NCI-H2029 treated with DMSO at 0.1 percent for 48 hours (cell line): Measurements from ENCODE around the gene AOAH.
A peak's percentile ranks its signal among the peaks of the same experiment; 100 is the strongest.

Experiments used
- DNase-seq: peaks from one replicate; lab custom pipeline; 2025; lab: John Stamatoyannopoulos, UW

Gene AOAH

DNA sequence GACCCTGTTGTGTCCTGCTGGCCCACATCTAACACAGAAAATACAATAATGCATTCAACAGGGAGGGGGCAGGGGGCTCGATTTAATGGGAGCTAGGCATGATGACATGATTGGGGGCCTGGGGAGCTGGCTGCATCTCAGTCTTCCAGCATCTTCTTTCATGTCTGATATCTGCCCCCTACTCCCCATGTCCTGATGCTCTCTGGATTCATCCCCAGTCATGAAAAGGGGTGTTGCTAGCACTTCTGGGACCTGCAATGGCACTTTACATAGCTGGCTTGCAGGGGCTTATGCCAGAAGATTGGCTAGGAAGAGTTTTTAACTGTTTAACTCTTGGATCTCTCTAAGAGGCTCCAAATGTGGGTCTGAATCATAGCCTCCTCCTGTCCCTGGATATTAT, 94.9 kb downstream of the AOAH start:
- no peak for DNase-seq

DNA sequence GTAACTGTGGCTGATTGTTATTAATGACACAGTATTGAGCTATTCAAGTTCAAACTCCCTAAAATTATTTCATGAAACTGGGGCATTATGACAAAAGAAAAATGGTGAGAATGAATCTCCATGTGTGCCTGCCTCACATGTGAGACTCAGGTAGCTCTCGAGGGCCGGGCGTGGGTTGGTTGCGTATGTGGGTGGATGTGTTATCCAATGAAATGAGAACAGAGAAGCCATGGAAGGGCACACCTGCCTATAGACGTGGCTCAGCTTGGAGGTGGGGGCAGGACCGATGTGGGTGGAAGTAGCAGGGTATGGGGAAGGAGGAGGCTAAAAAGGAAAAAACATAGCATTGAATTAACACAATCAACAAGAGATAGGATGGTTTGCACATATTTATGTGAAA, 96.5 kb downstream of the AOAH start:
- DNase-seq, result no peak

DNA sequence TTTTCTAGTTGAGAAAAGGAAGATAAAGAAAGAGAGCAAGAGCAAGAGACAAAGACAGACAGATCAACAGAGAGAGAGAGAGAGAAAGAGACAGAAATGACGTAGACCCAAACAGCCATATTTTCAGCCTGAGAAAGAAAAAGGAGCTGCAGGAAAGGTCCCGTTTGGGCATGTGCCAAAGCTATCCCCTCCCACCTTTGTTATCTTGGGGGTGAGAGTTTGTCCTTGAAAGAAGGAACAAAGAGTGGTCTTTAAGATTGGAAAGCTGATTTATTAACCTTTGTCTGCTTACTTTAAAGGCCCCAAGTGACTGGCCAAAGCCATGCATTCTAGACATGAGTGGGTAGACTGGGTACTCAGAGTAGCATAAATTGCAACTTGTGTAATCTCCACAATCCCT, 98.2 kb downstream of the AOAH start:
- DNase-seq, result no peak

DNA sequence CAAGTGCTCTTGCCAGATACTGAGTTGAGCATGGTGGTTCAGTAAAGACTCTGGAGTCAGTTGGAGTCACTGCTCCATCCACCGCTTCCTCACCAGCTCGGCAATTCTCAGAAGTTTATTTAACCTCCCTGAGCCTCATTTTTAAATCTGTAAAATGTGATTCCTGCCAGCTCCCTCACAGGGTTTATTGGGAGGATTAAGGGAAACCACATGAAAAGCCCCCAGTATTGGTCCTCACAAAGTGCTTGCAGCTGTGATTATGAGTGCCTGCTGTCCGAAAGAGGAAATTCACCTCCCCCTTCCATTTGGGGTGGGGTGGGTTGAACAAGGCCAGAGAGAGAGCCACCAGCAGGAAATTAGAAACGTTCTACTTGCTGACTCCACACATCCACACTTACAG, 99.0 kb downstream of the AOAH start:
- no peak for DNase-seq

DNA sequence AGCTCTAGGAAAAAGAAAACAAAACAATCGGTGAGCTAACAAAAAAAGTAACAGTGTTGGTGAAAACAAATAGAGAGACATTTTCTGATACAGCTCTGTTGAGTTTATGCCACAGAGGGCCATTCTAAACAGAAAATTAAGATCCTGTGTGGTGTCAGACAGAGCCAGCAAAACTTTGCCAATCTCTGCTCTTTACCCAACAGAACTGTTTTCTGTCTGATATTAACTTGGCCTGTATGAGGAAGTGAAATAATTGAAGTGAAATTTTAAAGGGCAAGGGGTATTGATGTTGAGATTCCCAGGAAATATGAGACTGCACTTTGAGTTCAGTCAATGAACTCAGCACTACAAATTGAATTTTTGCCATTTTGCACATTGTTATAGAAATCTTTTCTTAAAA, 101.0 kb downstream of the AOAH start:
- DNase-seq, result no peak

DNA sequence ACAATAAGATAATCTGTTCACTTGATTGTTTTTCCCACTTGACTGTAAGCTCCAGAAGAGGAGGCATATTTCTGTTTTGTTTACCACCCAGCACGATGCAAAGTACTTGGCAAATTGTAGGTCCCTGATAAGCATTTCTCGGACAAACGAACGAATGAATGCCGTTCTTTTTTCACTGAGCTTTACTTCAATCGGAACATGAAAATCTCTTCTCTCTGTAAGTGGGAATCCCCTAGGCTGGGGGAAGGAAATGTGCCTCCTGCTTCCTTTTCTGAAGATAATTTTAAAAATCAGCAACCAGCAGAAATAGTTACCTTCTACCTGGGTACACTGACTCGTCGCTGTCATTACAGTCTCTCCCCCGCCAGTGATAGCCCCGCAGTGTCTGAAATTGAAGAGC, 102.9 kb downstream of the AOAH start:
- no peak for DNase-seq

DNA sequence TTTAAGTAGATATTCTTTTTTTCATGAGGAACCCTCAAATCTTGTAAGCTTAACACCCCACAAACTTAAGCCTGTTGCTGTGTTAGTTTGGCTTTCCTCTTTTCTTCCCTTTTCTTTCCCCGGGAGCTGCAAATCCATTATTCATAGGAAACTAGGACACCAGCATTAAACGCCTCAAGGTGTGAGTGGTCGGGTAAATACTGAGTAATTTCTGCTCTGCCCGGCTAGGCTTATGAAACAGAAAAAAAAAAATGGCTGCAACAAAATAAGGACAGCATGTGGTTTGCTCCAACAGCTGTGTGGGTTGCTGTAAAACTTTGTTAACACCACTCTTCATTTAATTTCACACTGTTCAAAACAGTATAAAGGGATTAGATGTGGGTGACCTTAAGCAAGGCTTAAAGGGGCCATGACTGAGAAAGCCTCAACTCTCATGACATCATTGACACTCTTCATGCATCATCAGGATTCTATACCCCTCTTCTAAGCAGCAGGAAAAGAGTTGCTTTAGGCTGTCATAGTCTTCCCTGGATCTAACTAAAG, 104.1 kb downstream of the AOAH start:
- no peak for DNase-seq

DNA sequence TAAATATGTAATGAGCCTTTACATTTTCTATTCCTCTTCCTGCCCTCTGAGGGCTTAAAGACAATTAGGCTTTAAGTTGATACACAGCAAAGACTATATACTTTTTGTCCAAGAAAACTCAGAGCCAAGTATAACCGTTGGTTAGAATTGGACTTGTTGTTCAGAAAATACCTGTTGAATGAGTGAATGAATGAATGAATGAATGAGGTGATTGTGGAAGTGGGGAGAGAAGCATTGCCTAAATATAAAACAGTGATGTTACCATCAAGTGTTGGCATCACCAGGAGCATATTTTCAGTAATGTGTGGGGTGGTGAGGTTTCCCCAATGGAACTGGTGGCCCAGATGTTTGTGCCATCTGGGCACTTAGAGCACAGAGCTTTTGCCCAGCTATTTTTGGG, 106.9 kb downstream of the AOAH start:
- DNase-seq, result no peak

DNA sequence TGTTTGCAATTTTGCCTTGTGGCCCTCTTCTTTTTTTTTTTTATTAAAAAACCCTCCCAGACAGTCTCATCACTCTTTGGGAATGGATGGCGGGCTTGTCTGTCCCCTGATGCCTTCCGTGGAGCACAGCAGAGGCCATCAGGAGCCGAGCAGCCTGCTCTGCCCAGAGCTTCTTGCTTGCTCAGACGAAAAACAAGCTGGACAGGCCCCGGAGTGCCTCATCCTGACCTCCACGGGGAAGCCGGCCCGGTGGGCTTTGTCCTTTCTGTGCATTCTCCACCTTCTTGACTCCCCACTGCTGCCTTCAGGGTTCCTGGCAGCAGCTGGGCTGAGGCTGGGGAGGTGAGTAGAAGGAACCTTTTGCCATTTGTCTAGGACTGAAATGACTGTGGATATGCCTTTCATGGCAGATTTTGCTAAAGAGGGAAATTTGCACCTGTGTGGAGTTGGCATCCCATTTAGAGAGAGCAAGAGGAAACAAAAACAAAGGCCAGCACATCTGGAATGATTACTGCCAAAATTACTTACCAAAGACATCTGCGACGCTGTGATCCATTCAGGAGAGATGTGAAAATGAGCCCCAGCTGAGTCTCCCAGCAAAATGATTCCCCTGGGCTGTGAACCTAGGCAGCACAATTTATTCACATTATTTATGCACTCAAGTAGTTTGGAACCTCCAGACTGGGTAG, 108.3 kb downstream of the AOAH start:
- DNase-seq, result no peak

DNA sequence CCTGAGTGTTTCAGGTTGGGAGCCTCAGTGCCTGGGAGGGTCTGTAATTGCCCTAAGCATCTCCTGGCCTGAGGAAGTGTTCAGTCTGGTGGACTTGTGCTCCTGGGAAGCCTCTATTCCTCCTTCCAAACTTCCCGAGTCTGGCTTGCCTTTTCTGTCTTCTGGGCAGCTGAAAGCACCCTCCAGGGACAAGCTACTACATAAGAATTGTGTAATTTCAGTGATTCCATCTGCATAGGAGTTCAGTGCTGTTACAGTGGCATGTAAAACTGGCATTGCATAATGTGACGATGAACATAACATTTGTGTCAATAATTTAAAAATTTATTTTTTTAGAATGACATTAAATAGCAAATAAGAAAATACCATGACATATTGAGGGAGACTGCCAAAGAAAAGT, 109.3 kb downstream of the AOAH start:
- no peak for DNase-seq

DNA sequence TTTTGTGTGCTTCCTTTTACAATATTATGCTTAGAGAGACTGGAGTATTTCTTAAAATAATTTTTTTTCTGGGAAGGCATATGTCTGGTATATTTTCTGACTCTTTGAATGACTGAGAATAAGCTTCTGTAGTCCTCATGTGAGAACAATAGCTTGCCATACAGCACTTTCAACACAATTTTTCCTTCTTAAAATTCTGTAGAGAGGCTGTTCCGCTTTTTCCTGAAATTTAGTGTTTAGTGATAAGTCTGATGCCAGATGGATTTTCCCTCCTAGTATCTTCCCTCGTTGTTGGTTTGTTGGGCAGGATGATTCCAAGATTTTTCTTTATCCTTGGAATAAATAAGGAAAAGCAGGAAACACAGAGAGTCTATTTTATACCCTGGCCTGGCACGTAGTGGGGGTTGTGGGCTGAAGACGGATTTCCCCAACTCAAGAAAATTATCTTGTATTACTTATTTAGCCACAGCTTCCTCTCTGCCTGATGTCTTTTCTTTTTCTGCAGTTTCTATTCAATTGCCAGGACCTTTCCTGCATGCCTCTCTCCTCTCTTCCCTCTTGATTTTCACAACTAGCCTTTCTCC, 111.2 kb downstream of the AOAH start:
- no peak for DNase-seq

DNA sequence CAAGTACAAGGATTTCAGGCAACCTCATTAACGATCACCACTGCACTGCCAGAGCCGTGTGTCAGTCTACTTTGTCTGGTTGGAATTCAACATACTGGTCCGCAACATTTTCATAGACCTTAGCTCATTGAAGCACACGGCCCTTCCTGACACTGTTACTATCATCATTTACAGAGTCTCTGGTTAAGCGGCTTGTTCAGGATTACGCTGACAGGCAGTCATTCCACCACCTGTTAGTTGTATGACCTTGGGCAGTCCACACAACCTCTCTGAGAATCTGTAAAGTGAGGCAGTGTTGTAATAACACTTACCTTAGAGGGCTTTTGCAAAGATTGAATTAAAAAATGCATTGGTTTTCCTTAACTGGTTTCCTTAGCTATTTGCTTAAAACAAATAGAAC, 112.6 kb downstream of the AOAH start:
- DNase-seq, result no peak

DNA sequence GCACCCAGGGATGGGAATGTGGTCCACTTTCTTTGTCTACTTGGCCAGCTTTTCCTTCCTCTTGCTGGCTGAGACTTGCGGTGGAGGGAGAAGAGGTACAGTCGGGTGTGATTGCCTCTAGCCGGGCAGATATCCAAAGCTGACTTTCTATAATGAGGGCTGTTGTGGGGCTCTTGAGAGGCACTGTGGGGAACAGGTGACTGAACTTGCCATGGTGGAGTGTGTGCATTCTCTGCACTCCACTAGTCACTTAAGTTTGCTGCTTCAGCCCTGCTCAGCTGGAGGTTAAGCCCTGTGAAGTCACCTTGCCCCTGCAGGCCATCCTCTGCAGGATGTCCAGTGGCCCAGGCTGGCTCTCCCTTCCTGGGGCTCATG, 116.6 kb downstream of the AOAH start:
- peak; percentile 95 for DNase-seq

DNA sequence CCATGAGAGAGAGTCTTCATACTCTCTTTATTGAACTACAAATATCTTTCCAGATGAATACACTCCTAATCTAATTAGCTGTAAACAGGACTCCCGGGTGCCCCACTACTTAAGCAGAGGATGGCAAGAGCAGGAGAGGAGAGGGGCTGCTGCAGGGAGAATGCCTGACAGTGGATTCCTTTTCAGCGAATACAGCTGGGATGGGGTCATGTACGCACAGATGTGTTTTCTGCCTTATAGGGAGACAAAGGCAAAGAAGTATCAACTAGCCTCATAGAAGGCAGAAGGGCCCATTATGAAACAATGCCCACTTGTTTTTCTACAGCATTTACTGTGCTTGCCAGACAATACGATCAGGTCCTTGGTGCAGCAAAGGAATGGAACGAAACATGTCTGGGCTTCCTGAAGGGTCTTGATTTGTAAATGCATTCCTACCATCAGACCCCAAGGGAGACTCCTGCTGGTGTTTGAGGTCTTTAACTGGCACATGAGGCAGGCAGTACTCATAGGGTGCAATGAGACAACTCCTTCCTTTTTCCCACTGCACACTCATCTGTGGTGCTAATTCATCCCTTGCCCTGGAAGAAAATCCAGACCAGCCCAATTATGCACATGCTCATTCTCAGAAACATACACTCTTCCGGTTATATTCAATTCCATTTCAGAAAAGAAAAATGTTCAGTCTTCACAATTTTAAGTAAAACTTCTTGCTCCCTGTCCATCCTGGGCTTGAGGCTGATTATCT, 117.1 kb downstream of the AOAH start:
- no peak for DNase-seq

DNA sequence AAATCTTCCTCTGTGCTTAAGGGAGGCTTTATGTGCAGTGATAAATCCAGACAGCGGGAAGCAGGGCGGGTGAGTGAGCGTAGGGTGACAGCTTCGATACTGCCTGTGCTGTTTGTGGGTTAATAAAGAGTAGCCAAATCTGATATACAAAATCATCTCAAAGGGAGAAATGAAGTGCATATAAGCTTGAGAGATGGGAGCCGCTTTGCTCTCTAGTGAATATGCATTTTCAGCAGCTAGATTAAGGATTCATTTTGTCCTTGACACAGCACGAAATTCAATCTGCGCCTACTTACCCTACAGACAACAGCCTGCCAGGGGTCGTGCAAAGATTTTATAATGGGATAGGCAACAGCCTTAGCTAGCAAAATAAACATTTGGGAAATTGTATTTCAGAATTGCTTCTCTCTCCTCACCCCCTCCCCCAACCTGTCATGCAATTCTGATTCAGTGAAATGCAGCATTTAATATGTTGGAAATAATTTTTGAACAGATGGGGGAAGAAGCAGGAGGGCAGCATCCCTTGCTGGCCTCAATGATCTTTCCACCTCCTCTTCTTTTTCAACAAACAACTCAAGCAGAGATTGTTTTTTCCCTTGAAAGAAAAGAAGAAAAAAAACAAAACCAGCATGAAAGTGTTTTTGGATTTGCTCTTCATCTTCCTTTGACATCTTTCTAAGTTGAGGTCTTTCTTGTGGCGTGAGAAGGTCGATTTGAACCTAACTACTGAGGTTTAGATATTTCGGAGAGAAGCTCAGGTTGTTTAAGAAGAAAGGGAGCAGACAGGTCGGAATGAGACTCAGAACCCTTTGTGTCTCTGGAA, 117.9 kb downstream of the AOAH start:
- no peak for DNase-seq

DNA sequence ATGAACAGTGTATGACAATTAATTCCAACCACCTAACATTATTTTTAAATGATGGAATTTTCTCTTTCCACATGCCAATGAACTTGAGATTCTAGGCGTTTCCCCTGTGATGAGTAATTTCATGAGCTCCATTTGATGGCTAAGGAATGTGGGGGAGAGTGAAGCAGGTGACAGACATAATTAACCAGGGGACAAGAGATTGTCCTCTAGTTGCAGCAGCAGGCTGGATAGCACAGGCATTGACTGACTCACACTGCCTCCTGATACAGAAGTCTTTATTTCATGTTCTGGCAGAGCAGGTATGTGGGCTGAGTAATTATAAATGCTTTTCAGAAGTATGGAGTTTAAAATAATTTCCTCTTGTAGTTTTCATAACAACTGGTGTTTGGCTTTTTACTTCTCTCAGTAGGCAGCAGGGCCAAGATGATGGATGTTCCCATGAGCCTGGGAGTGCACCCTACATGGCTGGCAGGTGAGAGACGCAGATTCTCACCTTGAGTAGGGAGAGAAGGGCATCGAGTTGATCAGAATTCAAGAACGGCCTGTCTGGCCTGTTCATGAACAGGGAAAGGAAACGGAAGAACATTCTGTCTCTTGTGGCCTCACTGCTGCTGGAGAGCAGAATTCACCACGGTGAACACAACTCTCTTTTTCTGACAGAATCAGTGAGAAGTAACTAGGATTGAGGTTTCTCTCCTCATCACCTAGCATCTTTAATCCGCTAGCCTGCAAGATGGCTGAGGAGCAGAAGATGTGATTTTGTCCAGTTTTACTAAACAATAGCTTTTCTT, 118.8 kb downstream of the AOAH start:
- no peak for DNase-seq

DNA sequence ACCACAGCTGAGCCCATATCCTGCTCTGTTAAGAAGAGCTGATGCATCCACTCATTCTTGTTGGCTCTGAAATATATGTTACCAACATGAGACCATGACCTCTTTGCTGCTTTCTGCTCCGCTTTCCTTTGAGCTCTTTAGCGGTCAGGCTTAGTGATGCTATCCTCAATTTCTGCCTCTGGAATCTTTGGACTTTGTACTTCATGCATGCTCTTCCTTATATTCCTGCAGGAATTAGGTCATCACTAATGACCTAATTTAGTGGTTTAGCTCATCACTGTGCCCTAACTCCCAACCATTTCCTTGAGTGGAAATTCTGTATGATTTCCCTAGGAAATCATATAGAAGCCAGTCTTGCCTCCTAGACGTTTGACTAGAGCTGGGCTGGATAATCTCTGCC, 119.5 kb downstream of the AOAH start:
- DNase-seq, result no peak

DNA sequence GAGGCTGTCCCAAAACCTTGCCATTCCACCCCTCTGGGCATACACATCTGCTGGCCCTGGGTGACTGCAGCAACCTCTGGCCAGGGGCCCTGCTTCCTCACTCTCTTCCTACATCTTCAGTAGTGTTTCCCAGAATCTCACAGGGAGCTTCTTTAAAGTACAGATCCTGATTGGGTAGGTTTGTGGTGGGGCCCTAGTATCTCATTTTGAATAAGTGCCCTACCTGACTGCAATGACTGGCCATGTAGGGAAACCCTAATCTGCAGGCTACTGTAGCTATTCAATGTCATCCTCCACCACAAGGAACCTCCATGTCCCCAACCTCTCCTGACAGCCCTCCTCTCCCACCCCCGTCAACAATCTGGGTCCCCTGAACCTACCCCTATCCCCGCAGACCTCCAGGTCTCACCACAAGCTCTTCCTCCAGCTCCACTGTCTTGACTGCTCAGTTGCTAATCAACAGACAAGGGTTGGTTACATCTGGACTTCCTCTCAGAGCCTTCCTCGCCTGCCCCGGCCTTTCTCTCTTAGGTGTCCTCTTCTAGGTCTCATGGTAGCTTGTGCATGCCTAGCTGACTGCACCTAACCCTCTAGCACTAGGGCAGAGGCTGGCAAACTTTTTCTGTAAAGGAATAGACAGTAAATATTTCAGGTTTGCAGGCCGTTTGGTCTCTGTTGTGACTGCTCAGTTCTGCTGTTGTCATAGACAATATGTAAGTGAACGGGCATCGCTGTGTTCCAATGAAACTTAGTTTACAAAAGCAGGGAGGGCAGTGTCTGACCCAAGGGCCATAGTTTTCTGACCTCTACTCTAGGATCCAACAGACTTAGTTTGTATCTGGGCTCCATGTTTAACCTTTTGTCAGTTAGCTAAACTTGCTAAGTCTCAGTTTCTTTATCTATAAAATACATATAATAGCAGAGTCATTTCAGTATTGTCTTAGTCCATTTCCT, 121.1 kb downstream of the AOAH start:
- DNase-seq, result no peak

DNA sequence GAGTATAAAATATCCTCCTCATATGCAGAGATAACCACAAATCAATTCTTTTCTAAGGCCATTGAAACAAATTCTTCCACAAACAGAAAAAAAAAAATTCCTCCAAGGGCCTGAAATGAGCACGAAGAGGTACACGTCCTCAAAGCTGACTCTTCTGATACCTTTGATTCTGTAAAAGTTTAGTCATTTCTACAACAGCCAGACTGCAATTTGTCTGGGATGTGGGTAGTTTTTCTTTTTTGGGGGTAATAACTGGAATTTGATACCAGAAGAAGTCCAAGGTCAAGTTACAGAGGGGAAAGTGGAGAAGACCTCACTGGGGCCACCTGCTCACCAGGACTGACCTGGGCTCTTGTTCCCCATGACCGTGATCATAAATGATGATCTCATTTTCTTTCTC, 121.8 kb downstream of the AOAH start:
- no peak for DNase-seq

DNA sequence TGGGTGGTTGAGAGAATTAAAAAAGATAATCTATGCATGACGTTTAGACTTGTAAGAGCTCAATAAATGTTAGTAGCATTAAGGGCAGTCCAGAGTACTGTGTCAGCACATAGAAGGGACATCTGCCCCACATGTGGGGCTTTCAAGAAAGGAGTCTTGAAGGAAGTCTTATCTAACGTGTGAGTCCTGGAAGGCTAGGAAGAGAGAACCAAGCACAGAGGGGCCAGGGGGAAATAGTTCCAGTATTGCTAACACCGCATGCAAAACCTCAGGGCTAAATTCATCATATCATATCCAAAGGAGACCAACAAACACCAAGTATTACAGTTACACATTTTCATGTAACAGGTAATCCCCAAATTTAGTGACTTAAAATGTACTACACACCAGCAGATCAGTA, 122.7 kb downstream of the AOAH start:
- no peak for DNase-seq
